Daoy (cell line): Measurements from ENCODE around the gene RFX1. TPM values are rescaled to one million over a fixed set of nuclear protein-coding genes. Genes with fewer than 3 reads are reported as not detected.

Source experiments
- DNase-seq: peaks from one replicate; pipeline ENCODE4 v3.0.0-alpha.2; 2015; ENCODE audit warnings: low read depth
- total RNA-seq: library from RNA; depleted of rRNA; stranded (reverse); fragments of >200 nt; shearing (Covaris generic); gene quantifications from 2 replicates; pipeline ENCODE4 v1.2.3, GENCODE V29; 2014

Gene RFX1
- total RNA-seq, 1 experiment from 2014 or later = 1.3 TPM

- peak; percentile 62 for DNase-seq
Measured at GRCh38 chr19:13961826-13962698, 44.1 kb downstream of the RFX1 start.

GRCh38 chr19:13960863-13961784 is 45.0 kb downstream of the RFX1 start:
- DNase-seq = no peak

GRCh38 chr19:13959962-13960862 is 45.9 kb downstream of the RFX1 start:
- peak; percentile 29 for DNase-seq

- no peak for DNase-seq
Measured at GRCh38 chr19:13959141-13959961, 46.8 kb downstream of the RFX1 start.

GRCh38 chr19:13958043-13958442 is 48.1 kb downstream of the RFX1 start:
- no peak for DNase-seq

- DNase-seq = no peak
Measured at GRCh38 chr19:13957051-13957450, 49.1 kb downstream of the RFX1 start.

GRCh38 chr19:13956365-13956744 is 49.8 kb downstream of the RFX1 start:
- DNase-seq = no peak

GRCh38 chr19:13955662-13956364 is 50.3 kb downstream of the RFX1 start:
- no peak for DNase-seq

- no peak for DNase-seq
Measured at GRCh38 chr19:13954185-13954584, 51.9 kb downstream of the RFX1 start.

- peak; percentile 51 for DNase-seq
Measured at GRCh38 chr19:13952931-13953531, 53.1 kb downstream of the RFX1 start.

- peak; percentile 100 for DNase-seq
Measured at GRCh38 chr19:13952154-13952930, 53.8 kb downstream of the RFX1 start, which contains the start of gene DCAF15. Gene DCAF15, plus strand, starts transcription at chr19:13952509. Its CDS starts 4 bp downstream, at chr19:13952513.

GRCh38 chr19:13951799-13952153 is 54.3 kb downstream of the RFX1 start:
- DNase-seq = no peak

GRCh38 chr19:13951043-13951442 is 55.1 kb downstream of the RFX1 start:
- DNase-seq = no peak

- DNase-seq = no peak
Measured at GRCh38 chr19:13946414-13946813, 59.7 kb downstream of the RFX1 start.

- DNase-seq = no peak
Measured at GRCh38 chr19:13942023-13942684, 64.0 kb downstream of the RFX1 start.

GRCh38 chr19:13938301-13939064 is 67.6 kb downstream of the RFX1 start, which contains the start of gene PODNL1:
Gene PODNL1, minus strand, starts transcription at chr19:13938417. Its CDS starts 236 bp downstream, at chr19:13938181.
- DNase-seq = peak; percentile 62
